GM21619 (cell line): ENCODE measurements around the gene NLRP13.
"Not testable (repeated sequence)": the region's sequence is repeated elsewhere in the genome, so short reads cannot be mapped to it uniquely, and the experiment has no call there.

ENCODE experiments used
- ATAC-seq: cut with Tn5 transposase; IDR thresholded peaks from one replicate; pipeline ENCODE4 v1.9.1; 2021; ENCODE audit not compliant: unreplicated experiment

NLRP13 gene

GRCh38 chr19:55931936-55932386 lies at the start of gene NLRP13:
Gene NLRP13, minus strand, starts transcription at chr19:55932336. Its CDS starts 25 bp downstream, at chr19:55932311.
- ATAC-seq = no peak

GRCh38 chr19:55980415-55980814 lies 48.3 kb upstream of the NLRP13 start:
- no peak for ATAC-seq

GRCh38 chr19:55973982-55974381 lies 41.8 kb upstream of the NLRP13 start:
- no peak for ATAC-seq

- no peak for ATAC-seq
Measured at GRCh38 chr19:55962186-55962585, 30.1 kb upstream of the NLRP13 start.

GRCh38 chr19:55959996-55960675 lies 28.0 kb upstream of the NLRP13 start:
- no peak for ATAC-seq

- no peak for ATAC-seq
Measured at GRCh38 chr19:55958356-55958755, 26.2 kb upstream of the NLRP13 start.

GRCh38 chr19:55956431-55956830 lies 24.3 kb upstream of the NLRP13 start:
- no peak for ATAC-seq

- not testable (repeated sequence) for ATAC-seq
Measured at GRCh38 chr19:55950566-55950965, 18.4 kb upstream of the NLRP13 start.

- ATAC-seq = no peak
Measured at GRCh38 chr19:55947532-55947931, 15.4 kb upstream of the NLRP13 start, which contains the start of gene NLRP8. Gene NLRP8, plus strand, starts transcription at chr19:55947832.

GRCh38 chr19:55940306-55940705 lies 8.2 kb upstream of the NLRP13 start:
- ATAC-seq = no peak

GRCh38 chr19:55939206-55939605 lies 7.1 kb upstream of the NLRP13 start:
- no peak for ATAC-seq

- ATAC-seq = no peak
Measured at GRCh38 chr19:55935206-55935605, 3.1 kb upstream of the NLRP13 start.

- ATAC-seq = no peak
Measured at GRCh38 chr19:55930996-55931515, 1.1 kb downstream of the NLRP13 start.

GRCh38 chr19:55929258-55929657 lies 2.9 kb downstream of the NLRP13 start:
- ATAC-seq = not testable (repeated sequence)

- no peak for ATAC-seq
Measured at GRCh38 chr19:55927991-55928390, 4.1 kb downstream of the NLRP13 start.

- no peak for ATAC-seq
Measured at GRCh38 chr19:55923556-55923955, 8.6 kb downstream of the NLRP13 start.

GRCh38 chr19:55913643-55914268 lies 18.4 kb downstream of the NLRP13 start:
- ATAC-seq = no peak

- ATAC-seq = no peak
Measured at GRCh38 chr19:55912916-55913315, 19.2 kb downstream of the NLRP13 start.

- no peak for ATAC-seq
Measured at GRCh38 chr19:55909801-55910200, 22.3 kb downstream of the NLRP13 start.

- ATAC-seq = no peak
Measured at GRCh38 chr19:55907746-55908145, 24.4 kb downstream of the NLRP13 start.

- no peak for ATAC-seq
Measured at GRCh38 chr19:55907286-55907685, 24.9 kb downstream of the NLRP13 start.

GRCh38 chr19:55902080-55902751 lies 29.9 kb downstream of the NLRP13 start:
- ATAC-seq = no peak
